ENCODE results near the gene RSPH6A.
A peak's percentile ranks its signal among the peaks of the same experiment; 100 is the strongest.

RSPH6A gene

DNA sequence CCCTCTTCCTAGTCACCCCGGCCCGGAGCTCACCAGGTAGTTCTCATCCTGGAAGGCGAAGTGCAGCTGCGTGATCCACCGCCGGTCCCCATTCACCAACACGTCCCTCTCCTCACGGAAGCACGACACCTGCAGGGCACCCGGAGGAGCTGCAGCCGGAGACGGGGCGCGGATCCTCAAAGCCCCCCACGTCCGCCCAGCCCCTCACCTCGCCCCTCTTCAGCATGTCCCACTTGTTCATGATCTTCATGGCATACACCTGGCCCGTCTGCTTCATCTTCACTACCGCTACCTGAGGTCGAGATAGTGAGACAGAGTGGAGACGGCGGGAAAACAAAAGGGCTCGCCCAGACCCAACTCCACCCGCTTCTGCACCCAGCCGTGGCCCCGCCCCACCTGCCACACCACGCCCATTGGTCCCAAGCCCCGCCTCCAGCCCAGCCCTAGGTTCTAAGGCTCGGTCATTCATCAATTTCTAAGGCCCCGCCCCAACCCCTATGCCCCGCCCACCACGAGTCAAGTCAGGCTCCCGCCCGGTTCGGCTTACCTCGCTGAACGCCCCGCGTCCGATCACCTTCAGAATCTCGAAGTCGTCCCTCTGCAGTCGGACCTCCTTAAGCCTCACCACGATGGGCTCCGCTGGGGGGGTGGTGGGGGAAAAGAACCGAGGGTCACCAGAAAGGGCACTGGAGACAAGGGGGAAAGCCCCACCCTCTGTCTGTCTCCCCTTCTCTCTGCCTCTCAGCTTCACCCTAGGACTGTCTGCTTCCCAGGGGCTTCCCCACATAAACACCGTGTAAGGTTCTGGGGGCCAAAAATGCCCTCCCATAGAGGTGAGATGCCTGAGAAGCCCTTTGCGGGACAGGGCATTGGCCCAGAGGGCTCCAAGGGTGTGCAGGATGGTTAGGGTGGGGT is 35.6 kb downstream of the RSPH6A start:
- peak; percentile 98 for DNase-seq

DNA sequence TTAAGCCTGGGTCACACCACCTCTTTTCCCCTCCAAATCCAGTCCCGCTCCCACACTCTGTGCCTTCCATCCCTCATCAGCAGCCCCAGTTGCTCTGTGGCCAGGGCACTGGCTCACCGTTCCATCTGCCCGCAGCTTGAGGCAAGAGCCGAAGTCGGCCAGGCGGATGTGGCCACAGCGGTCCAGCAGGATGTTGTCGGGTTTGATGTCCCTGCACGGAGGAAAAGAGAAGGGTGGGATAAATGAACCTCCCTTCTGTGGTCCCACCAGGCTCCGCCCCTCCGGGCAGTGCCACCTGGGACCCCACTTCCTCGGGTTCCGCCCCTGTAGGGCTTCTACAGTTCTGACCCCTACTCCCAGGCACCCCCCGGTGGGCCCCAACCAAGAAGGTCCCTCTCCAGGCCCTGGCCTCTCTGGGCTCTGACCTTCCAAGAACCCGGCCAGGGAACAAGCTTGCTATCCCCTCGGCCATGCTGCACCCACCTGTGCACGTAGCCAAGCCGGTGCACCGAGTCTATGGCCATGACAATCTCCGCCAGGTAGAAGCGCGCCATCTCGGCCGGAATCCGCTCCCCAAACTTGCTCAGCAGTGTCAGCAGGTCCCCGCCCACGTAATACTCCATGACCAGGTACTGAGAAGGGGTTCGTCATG is 37.0 kb downstream of the RSPH6A start:
- DNase-seq: no peak

DNA sequence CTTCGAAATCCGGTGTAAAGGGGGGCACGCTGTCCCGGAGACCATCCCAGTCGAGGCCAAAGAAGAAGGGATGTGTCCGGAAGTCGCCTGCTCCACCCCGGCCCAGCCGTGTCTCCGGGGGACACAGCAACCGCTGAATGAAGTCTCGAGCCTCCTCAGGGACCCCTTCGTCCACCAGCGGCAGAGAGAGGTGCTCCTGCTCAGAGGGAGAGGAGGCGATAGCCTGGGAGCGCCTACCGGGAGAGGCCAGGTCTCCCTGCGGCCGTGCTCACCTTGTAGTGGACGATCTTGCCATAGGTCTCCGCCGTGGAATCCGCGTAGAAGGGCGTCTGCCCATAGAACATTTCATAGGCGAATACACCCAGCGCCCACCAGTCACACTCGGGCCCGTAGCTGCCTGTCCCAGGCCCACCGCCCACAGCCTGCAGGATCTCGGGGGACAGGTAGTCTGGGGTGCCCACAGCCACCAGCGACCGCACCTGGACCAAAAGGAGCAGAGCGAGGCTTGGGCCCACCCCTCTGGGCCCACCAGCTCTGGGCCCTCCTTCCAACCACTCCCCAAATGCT is 37.6 kb downstream of the RSPH6A start:
- no peak for DNase-seq

DNA sequence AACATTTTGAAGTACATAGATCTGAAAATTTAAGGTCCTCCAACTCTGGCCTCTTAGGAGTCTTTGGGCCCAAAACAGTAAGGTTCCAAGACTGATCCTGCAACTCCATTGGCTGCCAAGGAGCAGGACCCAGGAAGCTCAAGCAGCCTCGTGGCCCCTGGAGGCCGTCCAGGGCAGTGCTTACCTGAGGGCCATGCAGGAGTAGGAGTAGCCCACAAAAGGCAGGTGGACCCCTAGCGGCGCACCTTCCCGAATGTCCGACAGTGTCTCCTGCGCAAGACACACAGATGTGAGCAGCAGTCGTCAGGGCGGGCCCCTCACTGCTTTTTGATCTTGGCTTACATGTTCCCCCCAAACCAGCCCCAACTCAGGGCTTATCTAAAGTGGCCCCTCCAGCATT is 40.3 kb downstream of the RSPH6A start:
- no peak for DNase-seq

DNA sequence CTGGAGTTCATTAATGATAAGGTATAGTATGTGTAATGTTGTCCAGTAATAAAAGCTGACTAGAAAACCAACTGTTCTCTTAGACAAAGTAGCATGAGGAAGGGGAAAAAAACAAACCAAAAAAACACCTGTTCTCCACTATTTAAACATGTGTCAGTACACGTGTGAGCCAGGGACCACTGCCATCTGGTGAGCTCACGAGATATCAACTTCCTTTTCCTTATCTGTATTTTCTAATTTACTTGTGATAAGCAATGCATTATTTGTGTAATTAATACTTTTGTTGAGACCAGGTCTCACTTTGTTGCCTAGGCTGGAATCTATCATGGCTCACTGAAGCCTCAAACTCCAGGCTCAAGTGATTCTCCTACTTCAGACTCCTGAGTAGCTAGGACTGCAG is 41.7 kb downstream of the RSPH6A start:
- peak; percentile 18 for DNase-seq

DNA sequence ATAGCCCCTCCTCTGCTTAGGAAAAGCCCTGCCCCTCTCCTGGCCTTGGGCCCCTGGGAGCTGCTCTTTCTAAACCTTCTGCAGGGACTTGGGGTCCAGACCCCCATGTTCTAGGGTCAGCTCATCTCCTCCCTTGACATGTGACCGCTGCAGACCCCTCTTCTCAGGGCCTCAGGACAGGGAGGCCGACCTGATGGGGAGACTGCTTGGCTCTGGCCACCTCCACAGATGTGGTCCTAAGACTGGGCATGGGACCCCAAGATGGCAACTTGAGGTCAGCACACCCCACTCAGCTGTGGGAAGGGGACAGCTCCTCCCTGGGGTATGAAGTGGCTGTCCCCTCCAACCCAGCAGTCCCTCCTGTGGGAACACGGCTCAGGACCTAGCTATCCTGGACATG is 42.2 kb downstream of the RSPH6A start:
- DNase-seq: no peak

DNA sequence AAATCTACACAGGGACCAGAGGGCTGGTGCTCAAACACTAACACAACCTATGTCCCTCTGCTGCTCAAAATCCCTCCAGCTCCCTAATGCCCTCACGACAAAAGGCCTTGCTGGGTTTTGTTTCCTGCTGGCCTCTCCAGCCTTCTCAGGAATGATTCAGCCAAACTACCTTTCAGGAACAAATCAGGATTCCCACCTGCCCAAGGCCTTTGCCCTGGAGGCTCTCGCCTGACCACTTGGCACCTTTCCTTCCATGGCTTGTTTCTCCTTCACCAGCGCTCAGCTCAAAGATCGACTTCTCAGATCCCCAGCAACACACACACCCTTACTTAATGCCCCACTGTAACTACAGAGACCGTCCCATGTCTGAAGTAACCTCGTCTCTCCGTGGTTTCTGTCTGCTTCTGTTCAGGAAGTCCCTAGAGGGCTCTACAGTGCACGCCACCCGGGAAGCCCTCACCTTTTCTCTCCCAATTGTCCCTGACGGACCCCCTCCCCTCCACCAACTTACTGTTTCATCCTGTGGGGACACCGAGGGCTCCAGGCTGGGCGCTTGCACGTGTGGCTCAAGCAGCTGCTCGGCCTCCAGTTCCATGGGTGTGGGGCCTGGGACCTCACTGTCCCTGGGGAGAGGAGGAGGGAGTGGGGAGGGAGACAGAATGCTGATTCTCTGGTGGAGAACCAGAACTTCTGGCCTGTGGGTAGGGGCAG is 42.8 kb downstream of the RSPH6A start:
- no peak for DNase-seq

DNA sequence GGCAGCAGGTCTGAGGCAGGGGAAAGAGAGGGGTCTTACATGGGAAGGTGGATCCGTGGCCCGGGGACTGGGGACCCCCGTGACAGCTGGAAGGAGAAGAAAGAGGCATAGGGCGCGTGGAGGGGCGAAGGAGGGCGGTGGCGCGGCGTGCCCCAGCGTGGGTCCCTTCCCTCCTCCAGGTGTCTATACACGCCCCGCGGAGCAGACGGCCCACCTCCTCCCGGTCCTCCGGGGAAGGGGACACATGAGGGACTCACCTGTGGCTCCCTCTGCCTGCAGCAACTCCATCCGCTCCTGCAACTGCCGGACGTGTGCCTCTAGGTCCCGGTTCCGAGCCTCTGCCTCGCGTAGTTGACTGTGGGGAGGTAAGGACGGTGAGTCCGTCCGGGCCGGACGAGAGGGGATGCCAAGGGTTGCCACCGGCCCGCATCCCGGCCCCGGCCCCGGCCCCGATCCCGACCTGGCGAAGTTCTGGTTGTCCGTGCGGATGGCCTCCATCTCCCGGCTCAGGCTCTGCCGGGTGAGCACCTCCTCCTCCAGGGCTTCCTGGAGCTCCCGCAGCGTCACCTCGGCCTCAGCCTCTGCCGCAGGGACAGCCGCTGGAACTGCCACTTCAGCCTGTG is 43.7 kb downstream of the RSPH6A start:
- DNase-seq: no peak

DNA sequence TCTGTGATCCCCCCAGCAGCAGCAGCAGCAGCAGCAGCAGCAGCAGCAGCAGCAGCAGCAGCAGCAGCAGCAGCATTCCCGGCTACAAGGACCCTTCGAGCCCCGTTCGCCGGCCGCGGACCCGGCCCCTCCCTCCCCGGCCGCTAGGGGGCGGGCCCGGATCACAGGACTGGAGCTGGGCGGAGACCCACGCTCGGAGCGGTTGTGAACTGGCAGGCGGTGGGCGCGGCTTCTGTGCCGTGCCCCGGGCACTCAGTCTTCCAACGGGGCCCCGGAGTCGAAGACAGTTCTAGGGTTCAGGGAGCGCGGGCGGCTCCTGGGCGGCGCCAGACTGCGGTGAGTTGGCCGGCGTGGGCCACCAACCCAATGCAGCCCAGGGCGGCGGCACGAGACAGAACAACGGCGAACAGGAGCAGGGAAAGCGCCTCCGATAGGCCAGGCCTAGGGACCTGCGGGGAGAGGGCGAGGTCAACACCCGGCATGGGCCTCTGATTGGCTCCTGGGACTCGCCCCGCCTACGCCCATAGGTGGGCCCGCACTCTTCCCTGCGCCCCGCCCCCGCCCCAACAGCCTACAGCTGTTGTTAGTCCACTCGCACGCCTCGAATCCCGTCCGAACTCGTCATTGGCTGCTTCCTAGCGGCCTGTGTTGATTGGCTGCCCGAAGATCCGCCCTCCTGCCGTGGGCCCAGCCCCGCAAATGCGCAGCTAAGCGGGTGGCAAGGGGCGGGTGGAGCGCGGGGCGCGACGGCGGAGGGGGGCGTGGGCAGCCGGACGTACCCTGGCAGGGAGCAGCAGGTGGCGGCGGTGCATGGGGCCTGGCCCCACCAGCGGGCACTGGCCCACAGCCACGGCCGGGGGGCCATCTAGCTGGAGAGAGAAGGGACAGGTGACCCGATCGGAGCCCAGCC is 44.7 kb downstream of the RSPH6A start:
- peak; percentile 99 for DNase-seq

DNA sequence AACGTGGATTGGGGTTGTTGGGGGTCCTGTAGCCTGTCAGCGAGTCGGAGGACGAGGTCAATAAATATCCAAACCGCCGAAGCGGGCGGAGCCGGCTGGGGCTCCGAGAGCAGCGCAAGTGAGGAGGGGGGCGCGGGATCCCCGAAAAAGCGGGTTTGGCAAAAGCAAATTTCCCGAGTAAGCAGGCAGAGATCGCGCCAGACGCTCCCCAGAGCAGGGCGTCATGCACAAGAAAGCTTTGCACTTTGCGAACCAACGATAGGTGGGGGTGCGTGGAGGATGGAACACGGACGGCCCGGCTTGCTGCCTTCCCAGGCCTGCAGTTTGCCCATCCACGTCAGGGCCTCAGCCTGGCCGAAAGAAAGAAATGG is 45.3 kb downstream of the RSPH6A start:
- DNase-seq: peak; percentile 84

DNA sequence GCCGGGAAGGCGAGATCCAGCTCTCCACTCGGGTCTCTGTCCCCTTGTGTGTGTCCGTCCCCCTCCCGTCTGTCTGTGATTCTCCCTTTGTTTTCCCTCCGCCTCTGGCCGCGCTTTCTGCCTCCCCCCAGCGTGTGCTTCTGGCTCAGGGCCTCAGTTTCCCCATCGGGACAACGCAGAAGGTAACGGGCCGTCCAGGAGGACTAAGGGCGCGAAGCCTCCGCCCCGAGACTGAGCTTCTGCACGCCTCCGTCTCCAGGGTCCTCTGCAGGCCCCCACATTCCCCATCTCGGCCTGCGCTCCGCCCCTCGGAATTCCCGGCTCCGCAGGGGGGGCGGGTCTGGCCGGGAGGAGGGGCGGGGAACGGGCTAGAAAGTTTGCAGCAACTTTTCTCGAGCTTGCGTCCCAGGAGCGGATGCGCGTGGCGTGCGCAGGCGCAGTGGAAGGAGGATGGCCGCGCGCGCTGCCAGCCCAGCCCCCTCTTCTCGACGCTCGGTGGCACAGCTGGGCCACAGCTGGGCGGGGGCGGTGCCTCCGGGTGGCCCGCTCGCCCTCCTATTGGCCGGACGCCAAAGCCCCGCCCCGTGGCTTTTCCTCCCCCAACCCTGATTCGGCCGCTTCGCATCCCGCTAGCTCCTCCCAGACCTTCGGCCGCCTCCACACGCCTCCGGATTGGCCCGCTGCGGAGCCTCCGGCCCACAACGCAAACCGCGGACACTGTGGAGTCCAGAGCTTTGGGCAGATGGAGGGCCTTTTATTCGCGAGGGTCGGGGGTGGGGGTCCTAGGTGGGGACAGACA is 45.9 kb downstream of the RSPH6A start, which contains the start of gene SIX5:
Gene SIX5 (minus strand): TSS at position 269 of the 799 bp plus-strand sequence. CDS start 408 bp downstream, outside the sequence.
- peak; percentile 99 for DNase-seq

DNA sequence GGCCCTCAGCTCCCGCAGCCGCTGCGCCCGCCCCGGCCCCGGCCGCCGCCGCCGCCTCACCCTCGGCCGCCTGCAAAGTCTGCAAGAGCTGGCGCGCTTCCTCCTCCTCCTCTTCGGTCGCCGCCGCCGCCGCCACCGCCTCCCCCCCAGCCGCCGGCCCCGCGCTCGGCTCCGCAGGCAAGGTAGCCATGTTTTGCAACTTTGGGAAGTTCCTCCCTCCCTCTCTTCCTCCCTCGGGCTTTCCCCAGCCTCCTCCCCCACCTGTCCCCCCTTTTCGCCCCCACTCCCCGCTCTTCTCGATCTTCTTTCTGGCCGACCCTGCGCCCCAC is 46.5 kb downstream of the RSPH6A start:
- peak; percentile 76 for DNase-seq

DNA sequence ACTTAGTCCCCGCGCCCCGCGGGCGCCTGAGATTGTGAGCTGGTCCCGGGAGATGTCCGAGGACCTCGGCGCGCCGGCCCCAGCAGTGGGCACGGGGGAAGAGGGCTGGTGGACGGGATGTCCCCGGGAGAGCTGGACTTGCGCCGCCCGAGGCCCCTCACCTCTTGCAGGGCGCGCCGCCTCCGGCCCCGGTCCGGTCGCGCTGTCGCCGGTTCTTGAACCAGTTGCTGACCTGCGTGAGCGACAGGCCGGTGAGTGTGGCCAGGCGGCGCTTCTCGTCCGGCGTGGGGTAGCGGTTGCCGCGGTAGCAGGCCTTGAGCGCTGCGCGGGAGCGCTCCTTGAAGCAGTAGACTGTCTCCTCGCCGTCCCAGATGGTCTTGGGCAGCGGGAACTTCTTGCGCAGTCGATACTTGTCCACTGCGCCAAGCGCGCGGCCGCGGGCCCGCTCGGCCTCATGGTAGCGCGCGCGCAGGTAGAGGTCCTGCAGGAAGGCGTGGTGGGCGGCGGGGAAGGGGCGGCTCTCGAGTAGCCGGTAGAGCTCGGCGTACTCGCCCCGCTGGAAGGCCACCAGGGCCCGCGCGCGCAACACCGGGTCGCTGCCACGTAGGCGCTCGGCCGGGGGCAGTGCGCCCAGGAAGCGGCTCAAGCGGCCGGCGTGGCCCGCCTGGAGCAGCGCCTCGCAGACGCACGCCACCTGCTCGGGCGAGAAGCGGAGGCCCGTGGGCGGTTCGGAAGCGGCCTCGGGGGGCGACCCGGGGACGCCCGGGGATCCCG is 47.0 kb downstream of the RSPH6A start:
- DNase-seq: peak; percentile 76

DNA sequence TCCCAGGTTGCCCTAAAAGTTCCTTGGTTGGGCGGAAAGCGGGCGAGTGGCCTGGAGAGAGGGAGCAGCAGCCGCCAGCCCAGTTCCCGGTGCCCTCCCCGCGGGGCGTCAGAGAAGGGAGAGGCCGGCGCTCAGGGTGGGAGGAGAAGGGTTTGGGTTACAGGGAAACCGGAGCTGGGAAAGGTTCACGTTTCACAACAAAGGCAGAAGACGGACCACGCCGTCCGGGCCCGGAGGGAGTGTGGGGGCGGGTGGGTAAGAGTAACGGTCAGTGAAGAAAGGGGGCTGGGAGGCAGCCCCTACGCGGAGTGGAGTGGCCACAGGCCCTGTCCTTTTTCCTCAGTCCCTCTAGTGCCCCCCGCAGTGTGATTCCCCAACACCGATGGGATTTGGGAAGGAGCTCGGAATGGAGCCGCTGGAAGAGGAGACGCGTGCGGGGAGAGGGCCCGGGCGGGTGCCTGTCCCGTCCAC is 47.7 kb downstream of the RSPH6A start:
- no peak for DNase-seq

DNA sequence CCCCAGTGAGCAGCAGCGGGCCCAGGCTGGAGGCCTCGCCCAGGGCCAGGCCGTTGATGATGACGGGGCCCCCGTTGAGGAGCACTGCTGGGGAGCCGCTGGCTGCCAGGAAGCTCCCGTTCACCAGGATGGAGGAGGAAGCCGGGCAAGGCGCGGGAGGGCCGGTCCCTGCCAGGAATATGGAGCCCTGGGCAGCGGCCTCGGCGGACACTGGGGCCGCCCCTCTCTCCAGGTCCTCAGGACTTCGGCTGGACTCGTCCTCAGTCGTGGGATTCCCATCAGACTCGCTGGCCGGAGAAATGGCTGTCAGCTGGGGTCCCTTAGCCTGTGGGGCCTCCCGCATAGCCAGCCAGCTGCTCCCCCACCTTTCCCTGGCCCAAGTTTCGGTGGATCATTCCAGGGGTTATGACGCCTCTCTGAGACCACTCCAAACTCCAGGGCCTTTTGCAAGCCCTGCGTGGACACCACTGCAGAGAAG is 48.2 kb downstream of the RSPH6A start:
- DNase-seq: no peak

DNA sequence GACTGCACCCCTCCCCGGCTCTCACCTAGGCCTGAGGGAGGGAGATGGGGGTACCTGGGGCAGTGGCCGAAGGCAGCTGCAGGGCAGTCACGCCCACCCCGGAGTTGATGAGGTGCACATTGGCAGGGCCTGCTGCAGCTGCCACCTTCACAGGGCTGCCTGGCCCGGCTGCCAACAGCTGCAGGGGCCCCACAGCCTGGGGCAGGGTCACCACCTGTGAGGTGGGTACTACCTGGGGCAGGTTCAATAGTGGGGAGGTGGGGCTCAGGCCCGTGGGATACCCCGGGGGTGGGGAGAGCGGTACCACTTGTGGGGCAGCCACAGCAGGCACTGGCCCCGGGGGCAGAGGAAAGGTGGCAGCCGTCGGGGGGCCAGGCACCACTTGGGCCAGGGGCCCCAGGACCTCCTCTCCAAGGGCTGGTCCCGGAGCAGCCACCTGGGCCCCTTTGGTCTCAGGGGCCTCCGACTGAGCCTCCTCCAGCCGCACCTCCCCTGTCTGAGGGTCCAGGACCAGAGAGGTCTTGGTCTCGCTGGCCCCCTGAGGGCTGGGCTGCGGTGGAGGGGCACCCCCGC is 48.7 kb downstream of the RSPH6A start:
- DNase-seq: no peak

DNA sequence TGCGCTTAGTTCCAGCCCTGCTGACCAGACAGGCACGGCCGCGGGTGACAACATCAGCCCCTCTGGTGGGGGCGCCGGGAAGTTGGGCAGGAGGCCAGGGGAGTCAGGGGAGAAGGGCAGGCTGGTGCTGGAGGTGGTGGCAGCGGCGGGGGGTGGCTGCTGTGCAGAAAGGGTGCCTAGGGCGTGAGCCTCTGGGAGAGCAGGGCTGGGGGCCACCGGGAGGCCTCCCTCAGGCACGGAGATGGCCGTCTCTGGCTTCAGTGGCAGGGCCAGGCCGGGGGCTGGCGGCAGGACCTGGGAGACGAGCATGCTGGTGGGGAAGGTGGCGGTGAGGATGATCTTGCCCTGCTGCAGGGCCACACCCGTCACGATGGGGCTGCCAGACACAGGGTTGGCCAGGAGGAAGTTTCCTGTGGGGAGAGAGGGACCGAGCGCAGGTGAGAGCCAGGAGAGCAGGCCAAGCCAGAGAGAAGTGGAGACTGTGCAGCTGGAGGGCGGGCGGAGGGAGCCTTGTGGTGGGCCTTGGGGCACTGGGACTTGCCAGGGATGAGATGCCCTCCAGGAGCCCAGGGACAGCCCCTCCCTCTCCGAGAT is 49.3 kb downstream of the RSPH6A start:
- no peak for DNase-seq

DNA sequence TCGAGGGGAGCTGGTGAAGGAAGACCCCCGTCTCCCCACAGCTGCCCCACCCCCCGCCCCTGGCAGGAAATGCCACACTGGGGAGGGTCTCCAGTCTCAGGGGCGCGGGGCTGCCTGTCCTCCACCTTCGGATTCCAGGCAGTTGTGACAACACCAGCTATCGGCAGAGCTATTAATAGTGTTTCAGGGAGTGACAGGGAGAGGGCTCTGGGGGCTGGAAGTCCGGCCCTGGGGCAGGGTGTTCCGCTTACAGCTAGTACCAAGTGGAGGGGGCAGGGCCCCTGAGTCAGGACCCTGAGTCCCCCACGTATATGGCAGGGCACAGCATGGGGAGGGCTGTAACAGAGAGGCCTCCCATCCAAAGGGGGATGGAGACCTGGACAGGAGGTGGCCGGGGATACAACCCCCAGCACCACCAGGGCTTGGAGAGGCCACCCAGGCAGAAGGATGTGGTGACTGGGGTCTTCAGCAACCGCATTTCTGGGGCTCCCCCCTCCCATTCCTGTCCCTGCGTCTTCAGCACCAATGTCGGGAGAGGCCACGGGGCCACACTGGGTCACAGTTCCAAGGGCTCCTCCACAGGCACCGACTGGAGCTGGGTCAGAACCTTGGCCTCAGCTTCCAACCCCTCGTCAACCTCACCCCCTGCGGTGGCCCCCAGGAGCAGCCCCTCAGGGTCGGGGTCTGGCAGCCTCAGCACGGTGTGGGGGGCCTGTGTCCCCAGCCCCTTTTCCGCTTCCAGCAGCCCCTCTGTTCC is 50.0 kb downstream of the RSPH6A start:
- DNase-seq: no peak
